Right lobe of liver (tissue), 6 donors: ENCODE data around the gene FOXC1. TPM values are rescaled to one million over a fixed set of nuclear protein-coding genes. Genes with fewer than 3 reads are reported as not detected.

ENCODE experiments used
- ATAC-seq, 4 donors: fragments of 200-7000 bp; cut with Tn5 transposase; one replicate each; pipeline ENCODE4 v1.9.1; 2020; ENCODE audit warnings: mild to moderate bottlenecking in 4 of 4, moderate library complexity in 4 of 4
- DNase-seq, 3 donors: peaks; one replicate each; pipeline ENCODE4 v3.0.0-alpha.2; 2020
- H3K27ac ChIP-seq, 3 donors: fragments of 200-600 bp; one replicate each; pipeline ENCODE4 v1.8.0; 2022
- H3K27me3 ChIP-seq, 2 donors: fragments of 200-600 bp; one replicate each; pipeline ENCODE4 v1.8.0; 2022
- H3K36me3 ChIP-seq, 4 donors: fragments of 200-600 bp; sonication (generic) in 1 of 4; one replicate each; pipeline versions ENCODE4 v1.5.1 to v1.8.0; 2017 to 2022; ENCODE audit warnings: control low read depth in 1 of 4
- H3K4me1 ChIP-seq, 4 donors: fragments of 200-600 bp; sonication (generic) in 1 of 4; one replicate each; pipeline versions ENCODE4 v1.5.1 to v1.8.0; 2017 to 2022; ENCODE audit warnings: control low read depth in 1 of 4
- H3K4me3 ChIP-seq, 3 donors: fragments of 200-600 bp; one replicate each; pipeline ENCODE4 v1.8.0; 2022
- H3K9me3 ChIP-seq, 4 donors: fragments of 200-600 bp; sonication (generic) in 1 of 4; one replicate each; pipeline versions ENCODE4 v1.5.1 to v1.8.0; 2017 to 2022; ENCODE audit warnings: control low read depth in 1 of 4
- CTCF ChIP-seq, 4 donors: fragments of 200-600 bp in 3 of 4; fragments of 450-650 bp in 1 of 4; IDR thresholded peaks; one replicate each; pipeline versions ENCODE4 v1.5.1 to v1.8.0; 2016 to 2022; ENCODE audit warnings: antibody characterized with exemption in 4 of 4, mild to moderate bottlenecking in 2 of 4
- POLR2A ChIP-seq: fragments of 450-650 bp; IDR thresholded peaks from one replicate; pipeline ENCODE4 v1.6.1; 2017; ENCODE audit warnings: antibody characterized with exemption, mild to moderate bottlenecking
- WGBS: methylation state at CpG from one replicate; pipeline ENCODE4 v1.1.6; 2018; ENCODE audit warnings: low coverage, low lambda C conversion rate; ENCODE audit not compliant: insufficient coverage; ENCODE audit errors: missing lambda C conversion rate; 5-methylcytosine and 5-hydroxymethylcytosine counted together
- intact Hi-C, 2 donors: fragments of 100-400 bp; cut with DNase I; formaldehyde crosslinking; loops; one replicate each; pipeline versions ENCODE4 v1.11.2 to v1.14.1; 2022
- total RNA-seq, 6 experiments: library from RNA; depleted of rRNA in 2 of 6; stranded (reverse); fragments of >200 nt in 2 of 6; fragmentation: NEBNext Ultra II Directional in 3 of 6; extraction: Animal tissue kit (Norgen Biotek cat#: 25700) in 3 of 6; gene quantifications; one replicate each; pipeline versions ENCODE4 v1.1.0 to v1.2.4, GENCODE V29; 2016 to 2023
- donor health status: DM: no; HTN: yes; CAD: no.
- donor health status: DM: no; HTN: no; CAD: no.
- donor health status: DM: no; HTN: no; CAD: no.
- donor health status: DM: no; HTN: yes; CAD: no.
- donor health status: DM: no; HTN: yes; CAD: no.

Gene FOXC1
- total RNA-seq, 6 experiments from 2014 or later, result 0.24 to 0.87 (median 0.50) TPM

GRCh38 chr6:1615151-1615852 is 5.6 kb downstream of the FOXC1 start:
- H3K27ac ChIP-seq, result no peak overlapping the region
- H3K36me3 ChIP-seq, result no peaks in the 10 kb centered on the region
- no peak overlapping the region for H3K4me3 ChIP-seq
- H3K4me1 ChIP-seq, result peaks cover 0 to 12% (median 4%) of the 10 kb centered on the region in 4 donors
- intact Hi-C loops, result no loop called here
- WGBS, result 73% methylated on average over 11 of the region's 50 CpGs
- peaks cover 16 to 44% of the 10 kb centered on the region in 2 donors for H3K27me3 ChIP-seq
- H3K9me3 ChIP-seq, result no peaks in the 10 kb centered on the region
- ATAC-seq (no peak), DNase-seq (no peak)
- TF ChIP-seq POLR2A (no peak), CTCF (IDR thresholded peaks at IDR 0.05) (no peak)

- Histone ChIP-seq H3K36me3 (no peaks in the 10 kb centered on the region), H3K4me3 (no peak overlapping the region), H3K27me3 (peaks cover 16 to 50% of the 10 kb centered on the region in 2 donors), H3K9me3 (no peaks in the 10 kb centered on the region), H3K27ac (no peak overlapping the region), H3K4me1 (peaks cover 0 to 12% (median 4%) of the 10 kb centered on the region in 4 donors)
- ATAC-seq (no peak), DNase-seq (no peak)
- 78% methylated on average over 10 of the region's 10 CpGs for WGBS
- intact Hi-C loops, result no loop called here
- TF ChIP-seq POLR2A (no peak), CTCF (IDR thresholded peaks at IDR 0.05) (no peak)
Measured at GRCh38 chr6:1615853-1616420, 6.2 kb downstream of the FOXC1 start.

GRCh38 chr6:1616701-1617463 is 7.2 kb downstream of the FOXC1 start:
- no peak overlapping the region for H3K27ac ChIP-seq

More at GRCh38 chr6:1616701-1617463, 7.2 kb downstream of the FOXC1 start:
- intact Hi-C loops, result no loop called here
- Histone ChIP-seq H3K36me3 (no peaks in the 10 kb centered on the region), H3K4me1 (peaks cover 0 to 9% (median 4%) of the 10 kb centered on the region in 4 donors), H3K4me3 (no peak overlapping the region), H3K9me3 (no peaks in the 10 kb centered on the region), H3K27me3 (peaks cover 16 to 54% of the 10 kb centered on the region in 2 donors)
- TF ChIP-seq POLR2A (no peak), CTCF (IDR thresholded peaks at IDR 0.05) (no peak)
- ATAC-seq (no peak), DNase-seq (peak in 1 of 3 donors; percentile 11)
- WGBS, result 71% methylated on average over 9 of the region's 11 CpGs
